Calu3 (cell line): ENCODE results near the gene HOGA1. TPM values are rescaled to one million over a fixed set of nuclear protein-coding genes. Genes with fewer than 3 reads are reported as not detected.

Experiments
- BruUV-seq: library from RNA; stranded (reverse); fragments of 400-500 nt; replicated peaks from 2 replicates; lab custom pipeline; 2021; lab: Mats Ljungman, UMichigan
- CTCF ChIA-PET: fragments of 300-600 bp; sonication (Branson Sonifier 250); formaldehyde crosslinking; loops from one replicate; lab custom pipeline; 2022; ENCODE audit warnings: antibody characterized with exemption; lab: Charles Lee
- DNase-seq: peaks from one replicate; pipeline ENCODE4 v3.0.0; 2022
- H3K27ac Mint-ChIP-seq: one replicate; pipeline ENCODE4 v1.8.0; 2022; ENCODE audit warnings: mixed read lengths; ENCODE audit not compliant: unreplicated experiment
- H3K27me3 Mint-ChIP-seq: one replicate; pipeline ENCODE4 v1.8.0; 2022; ENCODE audit warnings: mixed read lengths; ENCODE audit not compliant: unreplicated experiment
- H3K36me3 Mint-ChIP-seq: one replicate; pipeline ENCODE4 v1.8.0; 2022; ENCODE audit warnings: mild to moderate bottlenecking, moderate library complexity, mixed read lengths; ENCODE audit not compliant: insufficient read depth, unreplicated experiment
- H3K4me1 Mint-ChIP-seq: one replicate; pipeline ENCODE4 v1.8.0; 2022; ENCODE audit warnings: mild to moderate bottlenecking, low read depth, mixed read lengths; ENCODE audit not compliant: unreplicated experiment
- H3K4me3 Mint-ChIP-seq: one replicate; pipeline ENCODE4 v1.8.0; 2022; ENCODE audit warnings: mild to moderate bottlenecking, low read depth, moderate library complexity, mixed read lengths; ENCODE audit not compliant: unreplicated experiment
- H3K9me3 Mint-ChIP-seq: one replicate; pipeline ENCODE4 v1.8.0; 2022; ENCODE audit warnings: low read depth, mixed read lengths; ENCODE audit not compliant: unreplicated experiment
- intact Hi-C: fragments of 100-400 bp; cut with micrococcal nuclease; formaldehyde crosslinking; loops from one replicate; pipeline ENCODE4 v1.10.0; 2022; ENCODE audit not compliant: unreplicated experiment
- total RNA-seq: library from RNA; stranded (reverse); gene quantifications from 2 replicates; pipeline ENCODE4 v1.2.3, GENCODE V29; 2022
- TF ChIP-seq, protein P1 (sequence below): fragments of 200-600 bp; IDR thresholded peaks from one replicate; pipeline ENCODE4 v1.8.0; 2022; ENCODE audit warnings: antibody characterized with exemption; ENCODE audit not compliant: unreplicated experiment

The HOGA1 gene
- total RNA-seq, 1 experiment from 2014 or later, result 7.9 TPM

- intact Hi-C loops, result no loop called here
- H3K27me3 Mint-ChIP-seq, result no peaks in the 10 kb centered on the region
- peaks cover 38% of the 10 kb centered on the region for H3K4me1 Mint-ChIP-seq
- H3K36me3 Mint-ChIP-seq, result peaks cover 4% of the 10 kb centered on the region
- no peak overlapping the region for H3K27ac Mint-ChIP-seq
- H3K9me3 Mint-ChIP-seq, result no peaks in the 10 kb centered on the region
- TF ChIP-seq, protein P1, sequence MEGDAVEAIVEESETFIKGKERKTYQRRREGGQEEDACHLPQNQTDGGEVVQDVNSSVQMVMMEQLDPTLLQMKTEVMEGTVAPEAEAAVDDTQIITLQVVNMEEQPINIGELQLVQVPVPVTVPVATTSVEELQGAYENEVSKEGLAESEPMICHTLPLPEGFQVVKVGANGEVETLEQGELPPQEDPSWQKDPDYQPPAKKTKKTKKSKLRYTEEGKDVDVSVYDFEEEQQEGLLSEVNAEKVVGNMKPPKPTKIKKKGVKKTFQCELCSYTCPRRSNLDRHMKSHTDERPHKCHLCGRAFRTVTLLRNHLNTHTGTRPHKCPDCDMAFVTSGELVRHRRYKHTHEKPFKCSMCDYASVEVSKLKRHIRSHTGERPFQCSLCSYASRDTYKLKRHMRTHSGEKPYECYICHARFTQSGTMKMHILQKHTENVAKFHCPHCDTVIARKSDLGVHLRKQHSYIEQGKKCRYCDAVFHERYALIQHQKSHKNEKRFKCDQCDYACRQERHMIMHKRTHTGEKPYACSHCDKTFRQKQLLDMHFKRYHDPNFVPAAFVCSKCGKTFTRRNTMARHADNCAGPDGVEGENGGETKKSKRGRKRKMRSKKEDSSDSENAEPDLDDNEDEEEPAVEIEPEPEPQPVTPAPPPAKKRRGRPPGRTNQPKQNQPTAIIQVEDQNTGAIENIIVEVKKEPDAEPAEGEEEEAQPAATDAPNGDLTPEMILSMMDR, result no peak
- no TSS peak for BruUV-seq
- DNase-seq, result no peak
- CTCF ChIA-PET, result no interaction called here
- no peak overlapping the region for H3K4me3 Mint-ChIP-seq
Measured at GRCh38 chr10:97570146-97570788, 13.9 kb upstream of the HOGA1 start.

DNA sequence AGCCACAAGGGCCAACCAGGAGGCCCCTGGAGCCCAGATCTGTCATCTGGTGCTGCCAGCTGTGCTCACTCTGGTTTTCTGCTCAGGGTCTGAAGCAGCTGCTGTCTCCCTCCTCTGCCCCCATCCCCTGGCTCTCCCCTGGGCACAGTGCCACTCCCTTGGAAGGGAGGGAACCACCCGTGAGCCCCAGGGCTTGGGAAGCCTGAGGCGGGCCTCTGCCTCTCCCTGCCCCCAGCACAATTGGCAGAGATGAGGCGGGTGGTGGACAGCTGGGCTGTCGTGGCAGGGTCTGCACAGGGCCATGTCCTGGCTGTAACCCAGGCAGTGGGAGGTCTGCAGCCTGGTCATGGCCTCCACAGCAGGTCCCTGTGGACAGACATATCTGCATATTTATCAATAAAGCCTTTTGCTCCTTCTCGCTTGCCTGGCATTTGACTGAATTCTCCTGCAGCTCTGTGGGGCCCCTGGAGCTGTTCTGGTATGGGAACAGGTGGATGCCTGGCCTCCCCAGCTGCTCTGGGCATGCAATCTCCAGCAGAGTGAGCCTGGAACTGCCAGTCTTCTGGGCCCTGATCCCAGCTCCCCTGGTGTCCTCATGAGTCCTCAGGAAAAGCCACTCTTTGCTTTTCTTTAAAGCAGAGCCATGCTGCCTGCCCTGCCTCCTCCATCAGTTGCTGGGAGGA, 13.3 kb upstream of the HOGA1 start:
- intact Hi-C loops, result no loop called here
- Mint-ChIP-seq H3K27me3 (no peaks in the 10 kb centered on the region), H3K27ac (peak overlapping the region; percentile 22), H3K4me1 (peaks cover 41% of the 10 kb centered on the region), H3K4me3 (no peak overlapping the region), H3K36me3 (peaks cover 4% of the 10 kb centered on the region), H3K9me3 (no peaks in the 10 kb centered on the region)
- DNase-seq, result no peak
- TF ChIP-seq, protein P1, result no peak
- CTCF ChIA-PET, result interaction anchor here (0.8 to 2.5 kb wide), 7 partner anchors 14 to 161 kb away, joined by 3 to 21 read pairs (median 6); partner anchors contain the start of genes HOGA1 and UBTD1
- BruUV-seq, result no TSS peak

DNA sequence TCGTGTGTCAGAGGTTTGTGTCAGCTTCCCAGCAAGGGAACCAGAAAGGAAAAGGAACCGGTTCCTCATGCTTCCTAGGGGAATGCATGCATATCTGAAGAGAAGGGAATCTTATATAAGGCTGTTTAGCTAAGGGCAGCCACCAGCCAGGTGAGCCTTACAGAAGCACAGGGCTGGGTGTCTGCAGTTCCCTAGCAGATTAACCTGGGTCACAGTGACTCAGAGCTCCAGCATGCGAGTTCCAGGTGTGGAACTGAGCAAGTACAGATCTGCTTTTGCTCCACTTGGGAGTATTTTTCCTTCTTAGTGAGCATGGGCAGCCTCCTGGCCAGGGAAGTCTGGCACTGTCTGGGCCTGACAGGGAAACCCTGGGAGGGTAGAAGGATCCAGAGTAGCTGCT, 12.6 kb upstream of the HOGA1 start:
- TF ChIP-seq, protein P1, result no peak
- intact Hi-C loops, result loop anchor here (1.0 kb wide), 1 partner anchor 41 kb away; no protein-coding TSS in a partner anchor
- Mint-ChIP-seq H3K27me3 (no peaks in the 10 kb centered on the region), H3K27ac (peak overlapping the region; percentile 64), H3K9me3 (no peaks in the 10 kb centered on the region), H3K4me3 (no peak overlapping the region), H3K4me1 (peaks cover 45% of the 10 kb centered on the region), H3K36me3 (peaks cover 4% of the 10 kb centered on the region)
- CTCF ChIA-PET, result interaction anchor here (0.8 to 2.5 kb wide), 9 partner anchors 13 to 162 kb away, joined by 3 to 21 read pairs (median 5); partner anchors contain the start of genes HOGA1 and UBTD1
- peak; percentile 58 for DNase-seq
- no TSS peak for BruUV-seq

- intact Hi-C loops, result loop anchor here (1.0 kb wide), 1 partner anchor 40 kb away; no protein-coding TSS in a partner anchor
- no peaks in the 10 kb centered on the region for H3K9me3 Mint-ChIP-seq
- BruUV-seq, result no TSS peak
- H3K27ac Mint-ChIP-seq, result peak within 1 kb of the TSS; percentile 64
- DNase-seq, result peak; percentile 81
- no peaks in the 10 kb centered on the region for H3K27me3 Mint-ChIP-seq
- CTCF ChIA-PET, result interaction anchor here (0.8 to 2.5 kb wide), 9 partner anchors 12 to 73 kb away, joined by 3 to 21 read pairs (median 5); partner anchors contain the start of genes HOGA1 and UBTD1
- peaks cover 45% of the 10 kb centered on the region for H3K4me1 Mint-ChIP-seq
- H3K4me3 Mint-ChIP-seq, result peak within 1 kb of the TSS; percentile 28
- TF ChIP-seq, protein P1, result peak; percentile 34
- peaks cover 4% of the 10 kb centered on the region for H3K36me3 Mint-ChIP-seq
Measured at GRCh38 chr10:97572214-97572989, 11.8 kb upstream of the HOGA1 start, which contains the start of gene ANKRD2. Gene ANKRD2, plus strand, starts transcription at chr10:97572779. Its CDS starts 10 bp downstream, at chr10:97572789.
